ENCODE measurements around the gene PARP12.

The PARP12 gene

DNA sequence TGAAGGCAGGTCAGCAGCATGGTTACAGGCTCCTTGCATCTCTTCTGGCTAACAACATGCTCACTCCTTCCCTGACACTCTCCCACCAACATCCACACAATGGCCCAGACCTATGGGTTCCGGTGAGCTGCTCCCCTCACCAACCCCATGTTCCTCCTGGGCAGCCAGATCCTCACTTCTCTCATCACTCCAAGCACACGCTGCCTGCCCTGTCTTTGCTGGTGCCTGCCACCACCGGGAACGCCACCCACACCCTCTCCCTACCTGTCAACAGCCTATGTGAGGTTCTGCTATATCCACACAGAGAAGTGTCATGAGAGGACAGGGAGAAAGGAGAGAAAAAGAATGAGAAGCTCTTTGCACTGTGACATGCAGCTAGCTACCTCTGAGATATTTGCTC is 14.6 kb downstream of the PARP12 start:
- H2BK120ac ChIP-seq (ENCODE audit: insufficient read depth, low read length, poor library complexity) = no peak overlapping the region
- no peak overlapping the region for H3K9ac ChIP-seq (ENCODE audit: low read length)
- no peak overlapping the region for H4K91ac ChIP-seq (ENCODE audit: low read depth, low read length)
- no peak overlapping the region for H4K12ac ChIP-seq (ENCODE audit: low read depth, low read length)
- H2AFZ ChIP-seq (ENCODE audit: insufficient read depth, low read length, poor library complexity) = no peak overlapping the region
- H3K79me2 ChIP-seq (ENCODE audit: control insufficient read depth, insufficient read depth, low read length, poor library complexity) = no peaks in the 10 kb centered on the region
- no peak overlapping the region for H4K8ac ChIP-seq (ENCODE audit: low read depth, low read length)
- no peaks in the 10 kb centered on the region for H3K27me3 ChIP-seq (ENCODE audit: insufficient read depth, low read length)
- no CpG with 5 or more reads among the region's 4 CpGs for WGBS (ENCODE audit: extremely low coverage, insufficient coverage, insufficient read length)
- H3K4me1 ChIP-seq (ENCODE audit: control insufficient read depth in 1 of 2, insufficient read depth in 2 of 2, low read length in 2 of 2) = no peaks in the 10 kb centered on the region
- H3K9me3 ChIP-seq (ENCODE audit: insufficient read depth, low read depth, low read length) = no peaks in the 10 kb centered on the region
- no peak overlapping the region for H3K18ac ChIP-seq (ENCODE audit: low read length)
- no peak overlapping the region for H3K4me2 ChIP-seq (ENCODE audit: low read length)
- H3K14ac ChIP-seq (ENCODE audit: low read length) = no peak overlapping the region
- H3K4ac ChIP-seq (ENCODE audit: low read depth, low read length) = no peak overlapping the region
- no peak overlapping the region for H2BK5ac ChIP-seq (ENCODE audit: low read depth, low read length, poor library complexity)
- DNase-seq = no peak
- no peak overlapping the region for H2AK5ac ChIP-seq (ENCODE audit: low read length)
- H2BK12ac ChIP-seq (ENCODE audit: low read length) = no peak overlapping the region
- H3K23ac ChIP-seq (ENCODE audit: low read length) = no peak overlapping the region
- no peak overlapping the region for H3K27ac ChIP-seq (ENCODE audit: low read depth, low read length)
- H3K79me1 ChIP-seq (ENCODE audit: low read length) = no peaks in the 10 kb centered on the region
- H3K36me3 ChIP-seq (ENCODE audit: control insufficient read depth in 1 of 2, insufficient read depth in 2 of 2, low read length in 2 of 2) = no peaks in the 10 kb centered on the region
- H3K4me3 ChIP-seq (ENCODE audit: low read depth, low read length) = no peak overlapping the region

GRCh38 chr7:140047197-140047596 is 15.6 kb downstream of the PARP12 start:
- H2AFZ ChIP-seq (ENCODE audit: insufficient read depth, low read length, poor library complexity) = no peak overlapping the region
- no peak overlapping the region for H3K4me2 ChIP-seq (ENCODE audit: low read length)
- H3K18ac ChIP-seq (ENCODE audit: low read length) = no peak overlapping the region
- no peak overlapping the region for H2BK12ac ChIP-seq (ENCODE audit: low read length)
- H3K9ac ChIP-seq (ENCODE audit: low read length) = no peak overlapping the region
- H3K14ac ChIP-seq (ENCODE audit: low read length) = no peak overlapping the region
- no peaks in the 10 kb centered on the region for H3K9me3 ChIP-seq (ENCODE audit: insufficient read depth, low read depth, low read length)
- no peak overlapping the region for H2AK5ac ChIP-seq (ENCODE audit: low read length)
- H3K4me1 ChIP-seq (ENCODE audit: control insufficient read depth in 1 of 2, insufficient read depth in 2 of 2, low read length in 2 of 2) = no peaks in the 10 kb centered on the region
- no peak for DNase-seq
- H3K79me1 ChIP-seq (ENCODE audit: low read length) = no peaks in the 10 kb centered on the region
- no peak overlapping the region for H2BK5ac ChIP-seq (ENCODE audit: low read depth, low read length, poor library complexity)
- H3K27me3 ChIP-seq (ENCODE audit: insufficient read depth, low read length) = no peaks in the 10 kb centered on the region
- no peaks in the 10 kb centered on the region for H3K79me2 ChIP-seq (ENCODE audit: control insufficient read depth, insufficient read depth, low read length, poor library complexity)
- no peak overlapping the region for H3K4ac ChIP-seq (ENCODE audit: low read depth, low read length)
- H3K4me3 ChIP-seq (ENCODE audit: low read depth, low read length) = no peak overlapping the region
- no peak overlapping the region for H4K12ac ChIP-seq (ENCODE audit: low read depth, low read length)
- H3K23ac ChIP-seq (ENCODE audit: low read length) = no peak overlapping the region
- no peak overlapping the region for H4K8ac ChIP-seq (ENCODE audit: low read depth, low read length)
- no peak overlapping the region for H3K27ac ChIP-seq (ENCODE audit: low read depth, low read length)
- no peaks in the 10 kb centered on the region for H3K36me3 ChIP-seq (ENCODE audit: control insufficient read depth in 1 of 2, insufficient read depth in 2 of 2, low read length in 2 of 2)
- WGBS (ENCODE audit: extremely low coverage, insufficient coverage, insufficient read length) = no CpG with 5 or more reads among the region's 3 CpGs
- no peak overlapping the region for H4K91ac ChIP-seq (ENCODE audit: low read depth, low read length)
- no peak overlapping the region for H2BK120ac ChIP-seq (ENCODE audit: insufficient read depth, low read length, poor library complexity)

GRCh38 chr7:140045697-140046096 is 17.1 kb downstream of the PARP12 start:
- H3K4ac ChIP-seq (ENCODE audit: low read depth, low read length) = no peak overlapping the region
- H3K27me3 ChIP-seq (ENCODE audit: insufficient read depth, low read length) = no peaks in the 10 kb centered on the region
- H4K8ac ChIP-seq (ENCODE audit: low read depth, low read length) = no peak overlapping the region
- H2BK12ac ChIP-seq (ENCODE audit: low read length) = no peak overlapping the region
- H2BK120ac ChIP-seq (ENCODE audit: insufficient read depth, low read length, poor library complexity) = no peak overlapping the region
- no peak for DNase-seq
- no peak overlapping the region for H3K27ac ChIP-seq (ENCODE audit: low read depth, low read length)
- H3K9me3 ChIP-seq (ENCODE audit: insufficient read depth, low read depth, low read length) = no peaks in the 10 kb centered on the region
- no peaks in the 10 kb centered on the region for H3K79me1 ChIP-seq (ENCODE audit: low read length)
- H3K4me1 ChIP-seq (ENCODE audit: control insufficient read depth in 1 of 2, insufficient read depth in 2 of 2, low read length in 2 of 2) = no peaks in the 10 kb centered on the region
- H4K91ac ChIP-seq (ENCODE audit: low read depth, low read length) = no peak overlapping the region
- no peak overlapping the region for H3K4me2 ChIP-seq (ENCODE audit: low read length)
- H2AFZ ChIP-seq (ENCODE audit: insufficient read depth, low read length, poor library complexity) = no peak overlapping the region
- no peaks in the 10 kb centered on the region for H3K36me3 ChIP-seq (ENCODE audit: control insufficient read depth in 1 of 2, insufficient read depth in 2 of 2, low read length in 2 of 2)
- no peak overlapping the region for H2AK5ac ChIP-seq (ENCODE audit: low read length)
- H3K4me3 ChIP-seq (ENCODE audit: low read depth, low read length) = no peak overlapping the region
- no CpG with 5 or more reads among the region's 6 CpGs for WGBS (ENCODE audit: extremely low coverage, insufficient coverage, insufficient read length)
- no peak overlapping the region for H3K23ac ChIP-seq (ENCODE audit: low read length)
- H3K14ac ChIP-seq (ENCODE audit: low read length) = no peak overlapping the region
- no peak overlapping the region for H4K12ac ChIP-seq (ENCODE audit: low read depth, low read length)
- no peaks in the 10 kb centered on the region for H3K79me2 ChIP-seq (ENCODE audit: control insufficient read depth, insufficient read depth, low read length, poor library complexity)
- H3K18ac ChIP-seq (ENCODE audit: low read length) = no peak overlapping the region
- no peak overlapping the region for H2BK5ac ChIP-seq (ENCODE audit: low read depth, low read length, poor library complexity)
- no peak overlapping the region for H3K9ac ChIP-seq (ENCODE audit: low read length)

DNA sequence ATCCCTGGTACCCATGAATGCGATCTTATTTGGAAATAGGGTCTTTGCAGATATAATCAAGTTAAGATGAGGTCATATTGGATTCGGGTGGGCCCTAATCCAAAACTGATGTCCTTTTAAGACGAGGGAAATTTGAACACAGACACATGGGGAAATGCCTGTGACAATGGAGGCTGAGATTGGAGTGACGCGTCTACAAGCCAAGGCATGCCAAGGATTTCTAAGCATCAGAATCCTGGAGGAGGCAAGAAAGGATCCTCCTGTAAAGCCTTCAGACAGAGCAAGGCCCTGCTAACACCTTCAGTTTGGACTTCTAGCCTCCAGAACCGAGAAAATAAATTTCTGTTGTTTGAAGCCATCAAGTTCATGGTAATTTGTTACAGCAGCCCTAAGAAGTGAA is 18.5 kb downstream of the PARP12 start:
- no peak overlapping the region for H3K4me2 ChIP-seq (ENCODE audit: low read length)
- H2AK5ac ChIP-seq (ENCODE audit: low read length) = no peak overlapping the region
- H3K27me3 ChIP-seq (ENCODE audit: insufficient read depth, low read length) = no peaks in the 10 kb centered on the region
- no peak overlapping the region for H3K4ac ChIP-seq (ENCODE audit: low read depth, low read length)
- no peak overlapping the region for H2BK120ac ChIP-seq (ENCODE audit: insufficient read depth, low read length, poor library complexity)
- no peak overlapping the region for H3K23ac ChIP-seq (ENCODE audit: low read length)
- no CpG with 5 or more reads among the region's 6 CpGs for WGBS (ENCODE audit: extremely low coverage, insufficient coverage, insufficient read length)
- H4K12ac ChIP-seq (ENCODE audit: low read depth, low read length) = no peak overlapping the region
- no peaks in the 10 kb centered on the region for H3K36me3 ChIP-seq (ENCODE audit: control insufficient read depth in 1 of 2, insufficient read depth in 2 of 2, low read length in 2 of 2)
- no peak overlapping the region for H3K18ac ChIP-seq (ENCODE audit: low read length)
- no peak overlapping the region for H3K14ac ChIP-seq (ENCODE audit: low read length)
- no peak overlapping the region for H4K8ac ChIP-seq (ENCODE audit: low read depth, low read length)
- H3K9ac ChIP-seq (ENCODE audit: low read length) = no peak overlapping the region
- no peak overlapping the region for H2AFZ ChIP-seq (ENCODE audit: insufficient read depth, low read length, poor library complexity)
- H3K4me3 ChIP-seq (ENCODE audit: low read depth, low read length) = no peak overlapping the region
- H3K27ac ChIP-seq (ENCODE audit: low read depth, low read length) = no peak overlapping the region
- H3K4me1 ChIP-seq (ENCODE audit: control insufficient read depth in 1 of 2, insufficient read depth in 2 of 2, low read length in 2 of 2) = no peaks in the 10 kb centered on the region
- no peak for DNase-seq
- H2BK5ac ChIP-seq (ENCODE audit: low read depth, low read length, poor library complexity) = no peak overlapping the region
- H3K79me2 ChIP-seq (ENCODE audit: control insufficient read depth, insufficient read depth, low read length, poor library complexity) = no peaks in the 10 kb centered on the region
- H3K9me3 ChIP-seq (ENCODE audit: insufficient read depth, low read depth, low read length) = no peaks in the 10 kb centered on the region
- H4K91ac ChIP-seq (ENCODE audit: low read depth, low read length) = no peak overlapping the region
- no peaks in the 10 kb centered on the region for H3K79me1 ChIP-seq (ENCODE audit: low read length)
- no peak overlapping the region for H2BK12ac ChIP-seq (ENCODE audit: low read length)

DNA sequence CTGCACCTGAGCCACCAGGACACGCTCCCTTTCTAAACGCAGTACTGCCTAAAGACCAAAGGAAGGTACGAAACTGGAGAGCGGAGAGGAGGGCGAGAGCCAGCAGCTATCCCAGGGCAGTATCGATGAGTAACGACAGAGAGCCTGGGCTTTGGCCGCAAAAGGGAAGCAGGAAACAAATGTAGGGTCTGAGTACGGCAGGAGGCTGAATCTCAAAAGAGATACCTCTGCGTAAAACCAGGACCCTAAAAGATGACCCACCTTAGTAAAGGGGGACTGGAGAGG is 20.4 kb downstream of the PARP12 start:
- Histone ChIP-seq H2BK5ac (ENCODE audit: low read depth, low read length, poor library complexity) (no peak overlapping the region), H3K79me2 (ENCODE audit: control insufficient read depth, insufficient read depth, low read length, poor library complexity) (no peaks in the 10 kb centered on the region), H2BK120ac (ENCODE audit: insufficient read depth, low read length, poor library complexity) (no peak overlapping the region), H3K4me1 (ENCODE audit: control insufficient read depth in 1 of 2, insufficient read depth in 2 of 2, low read length in 2 of 2) (no peaks in the 10 kb centered on the region), H3K14ac (ENCODE audit: low read length) (no peak overlapping the region), H2BK12ac (ENCODE audit: low read length) (no peak overlapping the region), H3K79me1 (ENCODE audit: low read length) (no peaks in the 10 kb centered on the region), H3K23ac (ENCODE audit: low read length) (no peak overlapping the region), H4K8ac (ENCODE audit: low read depth, low read length) (no peak overlapping the region), H3K36me3 (ENCODE audit: control insufficient read depth in 1 of 2, insufficient read depth in 2 of 2, low read length in 2 of 2) (no peaks in the 10 kb centered on the region), H4K12ac (ENCODE audit: low read depth, low read length) (no peak overlapping the region), H3K9ac (ENCODE audit: low read length) (no peak overlapping the region), H4K91ac (ENCODE audit: low read depth, low read length) (no peak overlapping the region), H2AFZ (ENCODE audit: insufficient read depth, low read length, poor library complexity) (no peak overlapping the region), H2AK5ac (ENCODE audit: low read length) (no peak overlapping the region), H3K4me3 (ENCODE audit: low read depth, low read length) (no peak overlapping the region), H3K4me2 (ENCODE audit: low read length) (no peak overlapping the region), H3K27me3 (ENCODE audit: insufficient read depth, low read length) (no peaks in the 10 kb centered on the region), H3K27ac (ENCODE audit: low read depth, low read length) (no peak overlapping the region), H3K9me3 (ENCODE audit: insufficient read depth, low read depth, low read length) (no peaks in the 10 kb centered on the region), H3K4ac (ENCODE audit: low read depth, low read length) (no peak overlapping the region), H3K18ac (ENCODE audit: low read length) (no peak overlapping the region)
- no CpG with 5 or more reads among the region's 10 CpGs for WGBS (ENCODE audit: extremely low coverage, insufficient coverage, insufficient read length)
- no peak for DNase-seq

Data from trophoblast cell (in vitro differentiated cells and primary cell).